LNCaP clone FGC (cell line): Measurements from ENCODE around the gene LRRC4C.

Experiments
- DNase-seq: peaks from one replicate; pipeline ENCODE4 v3.0.0-alpha.2; 2011; ENCODE audit warnings: low read depth
- H3K4me3 ChIP-seq: 2 replicates; pipeline ENCODE4 v1.5.1; 2011; ENCODE audit warnings: mild to moderate bottlenecking, low read depth, low read length, control low read depth
- TF ChIP-seq, protein P1 (sequence below): IDR thresholded peaks from 2 replicates; pipeline ENCODE4 v1.5.1; 2012; ENCODE audit warnings: mild to moderate bottlenecking; ENCODE audit not compliant: control insufficient read depth, insufficient read depth; ENCODE audit errors: extremely low read depth

The LRRC4C gene

DNA sequence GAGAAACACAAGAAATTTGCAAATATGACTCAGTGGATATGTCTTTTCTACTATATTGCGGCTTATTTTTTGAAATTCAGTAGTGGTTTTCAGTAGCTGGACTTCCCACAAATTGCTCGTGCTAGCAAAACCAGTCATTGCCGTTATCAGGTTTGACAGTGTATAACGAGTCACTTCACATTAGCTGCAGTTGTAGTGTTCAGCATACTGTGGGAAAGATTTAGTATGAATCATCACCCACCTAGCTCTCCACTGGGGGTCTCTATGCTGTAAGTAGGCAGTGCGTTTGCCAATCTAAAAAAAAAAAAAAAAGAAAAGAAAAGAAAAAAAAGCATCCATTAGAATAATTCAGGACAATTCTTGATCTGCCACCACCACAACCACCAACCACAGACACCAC, 1318.9 kb downstream of the LRRC4C start:
- H3K4me3 ChIP-seq, result no peak overlapping the region
- no peak for DNase-seq
- TF ChIP-seq, protein P1, sequence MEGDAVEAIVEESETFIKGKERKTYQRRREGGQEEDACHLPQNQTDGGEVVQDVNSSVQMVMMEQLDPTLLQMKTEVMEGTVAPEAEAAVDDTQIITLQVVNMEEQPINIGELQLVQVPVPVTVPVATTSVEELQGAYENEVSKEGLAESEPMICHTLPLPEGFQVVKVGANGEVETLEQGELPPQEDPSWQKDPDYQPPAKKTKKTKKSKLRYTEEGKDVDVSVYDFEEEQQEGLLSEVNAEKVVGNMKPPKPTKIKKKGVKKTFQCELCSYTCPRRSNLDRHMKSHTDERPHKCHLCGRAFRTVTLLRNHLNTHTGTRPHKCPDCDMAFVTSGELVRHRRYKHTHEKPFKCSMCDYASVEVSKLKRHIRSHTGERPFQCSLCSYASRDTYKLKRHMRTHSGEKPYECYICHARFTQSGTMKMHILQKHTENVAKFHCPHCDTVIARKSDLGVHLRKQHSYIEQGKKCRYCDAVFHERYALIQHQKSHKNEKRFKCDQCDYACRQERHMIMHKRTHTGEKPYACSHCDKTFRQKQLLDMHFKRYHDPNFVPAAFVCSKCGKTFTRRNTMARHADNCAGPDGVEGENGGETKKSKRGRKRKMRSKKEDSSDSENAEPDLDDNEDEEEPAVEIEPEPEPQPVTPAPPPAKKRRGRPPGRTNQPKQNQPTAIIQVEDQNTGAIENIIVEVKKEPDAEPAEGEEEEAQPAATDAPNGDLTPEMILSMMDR, result no peak

DNA sequence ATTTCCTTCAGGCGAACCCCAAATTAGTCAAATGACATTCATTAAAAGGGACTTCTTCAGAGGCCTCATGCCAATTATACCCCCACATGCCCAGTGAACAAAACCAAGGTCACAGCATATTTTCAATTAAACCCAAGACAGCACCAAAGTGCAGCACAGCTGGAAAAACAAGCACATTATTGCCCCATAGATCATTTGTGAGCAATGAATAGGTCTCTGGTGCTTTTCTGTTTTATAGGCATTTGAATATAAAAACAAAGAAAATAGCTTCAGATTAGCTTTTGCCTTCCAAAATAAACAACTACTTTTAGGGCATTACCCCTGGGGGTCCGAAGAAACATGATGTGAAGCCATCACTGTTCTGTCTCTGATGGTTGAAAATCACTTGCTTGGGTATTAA, 1319.9 kb downstream of the LRRC4C start:
- no peak for DNase-seq
- no peak overlapping the region for H3K4me3 ChIP-seq
- TF ChIP-seq, protein P1, result no peak

DNA sequence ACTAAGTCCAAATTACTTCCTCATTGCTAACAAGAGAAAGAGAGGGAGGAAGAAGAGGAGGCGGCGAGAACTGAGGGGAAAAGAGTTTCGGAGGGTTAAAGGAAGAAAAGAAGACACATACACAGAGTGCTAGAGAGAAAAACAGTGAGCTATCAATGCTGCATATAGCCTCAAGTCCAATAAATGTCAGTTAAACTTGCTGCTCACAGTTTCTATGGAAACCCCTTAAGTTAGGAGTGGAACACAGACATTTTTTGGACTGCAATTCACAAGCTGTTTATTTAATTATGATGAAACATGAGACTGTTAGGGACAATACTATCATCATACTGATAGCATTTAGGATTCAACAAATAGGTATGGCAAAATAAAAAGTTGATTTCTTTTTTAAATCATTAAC, 1320.4 kb downstream of the LRRC4C start:
- DNase-seq, result no peak
- H3K4me3 ChIP-seq, result no peak overlapping the region
- TF ChIP-seq, protein P1, result no peak

DNA sequence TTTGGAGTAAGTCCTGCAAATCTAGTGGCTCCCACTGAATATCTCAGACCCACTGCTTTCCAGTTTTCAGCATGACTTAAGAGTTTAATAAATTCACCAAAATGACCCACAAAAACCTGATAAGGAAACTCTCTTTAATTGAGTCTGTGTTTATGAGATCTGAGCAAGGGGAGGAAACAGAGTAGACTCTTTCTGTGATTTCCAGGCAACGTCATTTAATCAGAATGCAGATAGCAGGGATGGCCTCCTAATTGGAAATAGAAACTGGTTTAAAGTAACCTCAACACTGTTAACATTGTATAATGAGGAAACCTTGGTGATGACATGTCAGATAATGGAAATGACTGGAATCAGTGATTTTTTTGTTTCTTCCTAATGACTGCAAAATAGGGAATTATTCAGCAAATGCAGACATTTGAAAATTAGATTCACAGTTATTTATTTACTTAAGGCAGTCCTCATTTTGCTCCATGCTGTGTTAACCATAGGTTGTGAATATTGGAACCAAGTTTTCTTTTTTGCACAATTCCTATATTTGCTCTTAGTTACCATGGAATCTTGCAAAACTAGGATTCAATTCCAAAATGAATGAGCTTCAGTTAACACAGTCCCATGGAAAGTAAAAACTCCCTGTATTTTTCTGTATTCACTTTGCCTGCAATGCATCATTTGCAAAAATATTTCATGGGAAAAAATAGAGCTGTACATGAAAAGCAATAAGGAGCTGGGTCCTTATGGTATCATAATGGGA, 1324.5 kb downstream of the LRRC4C start:
- TF ChIP-seq, protein P1, result no peak
- no peak overlapping the region for H3K4me3 ChIP-seq
- no peak for DNase-seq

DNA sequence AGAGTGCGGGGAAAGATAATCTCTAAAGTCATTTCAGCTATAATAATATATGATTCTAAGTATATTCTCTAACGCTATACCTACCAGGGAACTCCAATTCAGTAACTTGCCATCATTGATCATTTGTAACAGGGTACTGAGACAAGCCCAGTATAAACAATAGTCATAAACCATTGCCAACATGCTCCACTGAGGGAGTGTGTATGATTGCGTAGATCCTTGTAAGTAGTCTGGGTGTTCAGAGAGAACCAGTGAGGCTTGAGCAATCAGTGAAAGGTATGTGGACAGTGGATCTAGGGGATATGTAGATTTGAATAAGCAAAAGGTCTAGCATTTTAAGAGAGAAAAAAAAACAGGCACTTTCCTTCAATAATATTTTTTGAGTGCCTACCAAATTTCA, 1326.0 kb downstream of the LRRC4C start:
- TF ChIP-seq, protein P1, result no peak
- no peak overlapping the region for H3K4me3 ChIP-seq
- DNase-seq, result no peak

DNA sequence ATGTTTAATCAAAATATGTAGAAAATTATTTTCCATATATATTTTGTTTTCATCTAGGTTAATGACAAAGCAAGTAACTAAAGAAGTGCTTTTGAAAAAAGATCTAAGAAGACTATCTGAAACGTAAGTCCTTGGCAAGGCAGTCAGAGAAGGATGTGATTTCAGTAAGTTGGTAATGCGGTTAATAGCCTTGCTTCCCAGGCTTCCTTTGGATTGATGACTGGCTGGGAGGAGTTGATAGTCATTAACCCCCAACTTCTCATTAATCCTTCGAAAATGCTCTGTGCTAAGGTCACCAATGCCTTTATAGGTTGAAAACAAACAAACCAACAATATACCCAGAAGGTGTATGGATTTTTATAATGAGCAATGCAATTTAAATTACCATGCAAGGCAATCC, 1326.5 kb downstream of the LRRC4C start:
- H3K4me3 ChIP-seq, result no peak overlapping the region
- DNase-seq, result no peak
- TF ChIP-seq, protein P1, result no peak

DNA sequence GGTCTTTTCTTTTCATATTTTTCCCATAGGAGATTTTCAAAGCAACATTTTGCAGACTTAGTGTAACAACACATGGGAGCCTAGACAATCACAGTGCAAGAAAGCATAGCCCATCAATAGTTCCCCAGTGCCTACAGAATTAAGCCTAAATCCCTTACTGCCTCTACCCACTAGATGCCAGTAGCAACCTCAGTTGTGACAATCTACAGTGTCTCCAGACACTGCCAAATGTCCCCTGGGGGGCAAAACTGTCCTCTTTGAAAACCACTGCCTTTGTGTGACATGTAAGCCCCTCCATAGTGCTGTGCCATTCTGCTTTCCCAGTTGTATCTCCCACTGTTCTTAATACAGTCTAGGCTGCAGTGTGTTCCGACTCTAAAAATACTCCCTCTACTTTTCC, 1329.0 kb downstream of the LRRC4C start:
- no peak overlapping the region for H3K4me3 ChIP-seq
- DNase-seq, result no peak
- TF ChIP-seq, protein P1, result peak; percentile 72
